HCT116 (cell line): ENCODE results near the gene SARNP. TPM values are rescaled to one million over a fixed set of nuclear protein-coding genes. Genes with fewer than 3 reads are reported as not detected.

Source experiments
- ATAC-seq: fragments of 200-7000 bp; cut with Tn5 transposase; 2 replicates; pipeline ENCODE4 v1.9.1; 2020; ENCODE audit warnings: mild to moderate bottlenecking, moderate library complexity
- BruUV-seq: library from RNA; stranded (reverse); fragments of 400-500 nt; replicated peaks from 2 replicates; lab custom pipeline; 2021; lab: Mats Ljungman, UMichigan
- CTCF ChIA-PET: fragments of 300-600 bp; sonication (Branson Sonifier 250); formaldehyde crosslinking; loops from one replicate; lab custom pipeline; 2021; ENCODE audit warnings: antibody characterized with exemption; lab: Charles Lee
- POLR2A ChIA-PET: fragments of 300-600, 350-600 bp; sonication (Branson Sonifier 250); formaldehyde crosslinking; loops from one replicate; lab custom pipeline; 2021; ENCODE audit warnings: antibody characterized with exemption; lab: Charles Lee
- RAD21 ChIA-PET, 2 experiments: fragments of 300-600 bp; sonication (Branson Sonifier 250); formaldehyde crosslinking; loops; one replicate each; lab custom pipeline; 2023; ENCODE audit warnings: low total read pairs in 2 of 2; ENCODE audit not compliant: uncharacterized antibody in 2 of 2, unreplicated experiment in 2 of 2, low non-redundant PET in 1 of 2; lab: Charles Lee
- DNase-seq: peaks from one replicate; pipeline ENCODE4 v3.0.0-alpha.2; 2010; ENCODE audit warnings: low read depth, low spot score
- H2AFZ ChIP-seq: fragments of 200-600 bp; shearing (Covaris generic), sonication (generic); 2 replicates; pipeline ENCODE4 v1.6.1; 2017; ENCODE audit warnings: low read depth, mixed run types, mixed read lengths, antibody characterized with exemption, low read length; ENCODE audit not compliant: poor library complexity, severe bottlenecking
- H3K27ac ChIP-seq: 2 replicates; pipeline ENCODE4 v1.5.1; 2012; ENCODE audit warnings: low read depth, low read length
- H3K27me3 ChIP-seq: fragments of 200-600 bp; sonication (generic); 2 replicates; pipeline ENCODE4 v1.6.1; 2016; ENCODE audit warnings: mixed run types, low read length, mixed read lengths; ENCODE audit not compliant: insufficient read depth
- H3K36me3 ChIP-seq, 2 experiments: fragments of 200-500 bp in 1 of 2; fragments of 200-600 bp in 1 of 2; sonication (Bioruptor generic) in 1 of 2; sonication (generic) in 1 of 2; 2 replicates each; pipeline versions ENCODE4 v1.5.1 to v1.6.1; 2014 to 2016; ENCODE audit warnings: low read length in 2 of 2, inconsistent platforms in 1 of 2, mixed read lengths in 1 of 2, mixed run types in 1 of 2; ENCODE audit not compliant: insufficient read depth in 2 of 2, control insufficient read depth in 1 of 2
- H3K4me1 ChIP-seq, 2 experiments: fragments of 200-600 bp in 1 of 2; sonication (generic) in 1 of 2; 2 replicates each; pipeline versions ENCODE4 v1.5.1 to v1.6.1; 2012 to 2017; ENCODE audit warnings: low read length in 2 of 2, inconsistent platforms in 1 of 2, mild to moderate bottlenecking in 1 of 2, mixed read lengths in 1 of 2, mixed run types in 1 of 2, moderate library complexity in 1 of 2; ENCODE audit not compliant: insufficient read depth in 2 of 2, control insufficient read depth in 1 of 2
- H3K4me2 ChIP-seq: fragments of 200-600 bp; sonication (generic); 2 replicates; pipeline ENCODE4 v1.6.1; 2017; ENCODE audit warnings: mixed run types, low read length, mixed read lengths
- H3K4me3 ChIP-seq, 2 experiments: fragments of 200-600 bp in 1 of 2; sonication (generic) in 1 of 2; replicated peaks in 1 of 2; 2 replicates each; pipeline ENCODE4 v1.5.1; 2011 to 2016; ENCODE audit warnings: low read length in 2 of 2, control low read depth in 1 of 2, low read depth in 1 of 2, mild to moderate bottlenecking in 1 of 2, mixed read lengths in 1 of 2, mixed run types in 1 of 2
- H3K79me2 ChIP-seq: fragments of 200-600 bp; sonication (generic); 2 replicates; pipeline ENCODE4 v1.6.1; 2017; ENCODE audit warnings: mild to moderate bottlenecking, mixed run types, low read length, moderate library complexity, mixed read lengths; ENCODE audit not compliant: insufficient read depth
- H3K9ac ChIP-seq: fragments of 200-600 bp; sonication (generic); 2 replicates; pipeline ENCODE4 v1.6.1; 2016; ENCODE audit warnings: low read length, mixed read lengths
- H3K9me2 ChIP-seq: fragments of 200-600 bp; sonication (generic), shearing (Covaris generic); 2 replicates; pipeline ENCODE4 v1.6.1; 2017; ENCODE audit warnings: mixed run types, mild to moderate bottlenecking, moderate library complexity; ENCODE audit not compliant: insufficient read depth
- H3K9me3 ChIP-seq, 2 experiments: fragments of 200-500 bp in 1 of 2; fragments of 200-600 bp in 1 of 2; sonication (Bioruptor generic) in 1 of 2; sonication (generic) in 1 of 2; 2 replicates each; pipeline ENCODE4 v1.6.1; 2014 to 2017; ENCODE audit warnings: low read length in 2 of 2, mixed read lengths in 2 of 2, inconsistent platforms in 1 of 2, low read depth in 1 of 2, mild to moderate bottlenecking in 1 of 2, mixed run types in 1 of 2, moderate library complexity in 1 of 2; ENCODE audit not compliant: control insufficient read depth in 1 of 2, insufficient read depth in 1 of 2
- H4K20me1 ChIP-seq: fragments of 200-600 bp; sonication (generic), shearing (Covaris generic); 2 replicates; pipeline ENCODE4 v1.6.1; 2017; ENCODE audit warnings: mixed run types, mild to moderate bottlenecking, moderate library complexity; ENCODE audit not compliant: insufficient read depth
- ATF3 ChIP-seq: IDR thresholded peaks from 2 replicates; pipeline ENCODE4 v1.6.1; 2012
- CBX3 ChIP-seq: IDR thresholded peaks from 2 replicates; pipeline ENCODE4 v1.6.1; 2012; ENCODE audit warnings: low read depth
- CEBPB ChIP-seq: IDR thresholded peaks from 2 replicates; pipeline ENCODE4 v1.6.1; 2012; ENCODE audit warnings: low read depth
- CTCF ChIP-seq, 3 experiments: fragments of 200-600 bp in 1 of 3; sonication (generic) in 1 of 3; IDR thresholded peaks in 2 of 3; conservative IDR thresholded peaks in 1 of 3; 2 replicates each; pipeline ENCODE4 v1.5.1; 2012 to 2017; ENCODE audit warnings: low read depth in 2 of 3, low read length in 2 of 3, antibody characterized with exemption in 1 of 3, borderline replicate concordance in 1 of 3, control low read depth in 1 of 3, mild to moderate bottlenecking in 1 of 3, mixed read lengths in 1 of 3, mixed run types in 1 of 3, moderate library complexity in 1 of 3; ENCODE audit not compliant: insufficient read depth in 1 of 3
- EGR1 ChIP-seq: IDR thresholded peaks from 2 replicates; pipeline ENCODE4 v1.6.1; 2012; ENCODE audit warnings: low read depth
- ELF1 ChIP-seq: IDR thresholded peaks from 2 replicates; pipeline ENCODE4 v1.6.1; 2012; ENCODE audit warnings: low read depth, borderline replicate concordance
- EZH2phosphoT487 ChIP-seq: fragments of 200-600 bp; IDR thresholded peaks from 2 replicates; pipeline ENCODE4 v1.6.1; 2018; ENCODE audit warnings: antibody characterized with exemption, borderline replicate concordance
- FOSL1 ChIP-seq: IDR thresholded peaks from 2 replicates; pipeline ENCODE4 v1.6.1; 2012; ENCODE audit warnings: low read depth
- JUND ChIP-seq: IDR thresholded peaks from 2 replicates; pipeline ENCODE4 v1.6.1; 2012
- MAX ChIP-seq: IDR thresholded peaks from 2 replicates; pipeline ENCODE4 v1.6.1; 2012
- POLR2A ChIP-seq: IDR thresholded peaks from 2 replicates; pipeline ENCODE4 v1.7.0; 2011; ENCODE audit warnings: borderline replicate concordance; ENCODE audit not compliant: insufficient read depth, insufficient read length; ENCODE audit errors: extremely low read depth
- RAD21 ChIP-seq: IDR thresholded peaks from 2 replicates; pipeline ENCODE4 v1.6.1; 2012; ENCODE audit warnings: low read depth, mild to moderate bottlenecking
- REST ChIP-seq: IDR thresholded peaks from 2 replicates; pipeline ENCODE4 v1.6.1; 2012; ENCODE audit warnings: low read depth
- SIN3A ChIP-seq: IDR thresholded peaks from 2 replicates; pipeline ENCODE4 v1.6.1; 2012; ENCODE audit warnings: low read depth
- SP1 ChIP-seq: IDR thresholded peaks from 2 replicates; pipeline ENCODE4 v1.6.1; 2012; ENCODE audit warnings: low read depth
- YY1 ChIP-seq: IDR thresholded peaks from 2 replicates; pipeline ENCODE4 v1.6.1; 2011; ENCODE audit warnings: low read length, low read depth, moderate library complexity, mild to moderate bottlenecking; ENCODE audit not compliant: insufficient replicate concordance; ENCODE audit errors: extremely low read depth
- ZBTB33 ChIP-seq: IDR thresholded peaks from 2 replicates; pipeline ENCODE4 v1.6.1; 2011; ENCODE audit warnings: mild to moderate bottlenecking, low read length, moderate library complexity; ENCODE audit not compliant: insufficient replicate concordance; ENCODE audit errors: extremely low read depth
- ZFX ChIP-seq: fragments of 450-650 bp; IDR thresholded peaks from 2 replicates; pipeline ENCODE4 v1.6.1; 2017
- intact Hi-C: fragments of 100-400 bp; cut with micrococcal nuclease; formaldehyde crosslinking; loops from 2 replicates; pipeline ENCODE4 v1.10.0; 2022
- total RNA-seq: library from RNA; stranded (reverse); gene quantifications from one replicate; pipeline ENCODE4 v1.2.1, GENCODE V29; 2021; ENCODE audit not compliant: unreplicated experiment

SARNP gene
- total RNA-seq, 1 experiment from 2014 or later, result 82.4 TPM

- no peak for TF ChIP-seq REST
- no peak for TF ChIP-seq EGR1
- TF ChIP-seq RAD21, result no peak
- no peak for TF ChIP-seq CEBPB
- TF ChIP-seq ZFX, result no peak
- TF ChIP-seq JUND, result no peak
- no peak for TF ChIP-seq MAX
- TF ChIP-seq POLR2A, result no peak
- no peak for TF ChIP-seq SIN3A
- no peak for TF ChIP-seq YY1
- no peak for TF ChIP-seq ATF3
Measured at GRCh38 chr12:55795950-55796349, 21.6 kb downstream of the SARNP start (continued).

GRCh38 chr12:55789893-55790292 is 27.6 kb downstream of the SARNP start:
- no peak for ATAC-seq
- CTCF ChIA-PET, result no interaction called here
- Histone ChIP-seq H3K9me2 (no peaks in the 10 kb centered on the region), H3K9ac (no peak overlapping the region), H3K79me2 (peaks cover 39% of the 10 kb centered on the region), H3K4me3 (no peak overlapping the region), H4K20me1 (peaks cover 6% of the 10 kb centered on the region; the same call in 1 of the 2 replicates), H3K9me3 (no peaks in the 10 kb centered on the region), H2AFZ (no peak overlapping the region), H3K27me3 (no peaks in the 10 kb centered on the region), H3K27ac (no peak overlapping the region), H3K36me3 (peaks cover 45 to 66% of the 10 kb centered on the region in 2 experiments; a peak in 3 of 4 replicates), H3K4me2 (no peak overlapping the region), H3K4me1 (no peaks in the 10 kb centered on the region)
- POLR2A ChIA-PET, result no interaction called here
- BruUV-seq, result no TSS peak
- RAD21 ChIA-PET, result no interaction called here
- DNase-seq, result no peak
- intact Hi-C loops, result loop anchor here (2.0 to 10.0 kb wide), 2 partner anchors 17 to 135 kb away; no protein-coding TSS in a partner anchor
- no peak for TF ChIP-seq EGR1
- TF ChIP-seq ELF1, result no peak
- TF ChIP-seq MAX, result no peak
- TF ChIP-seq CEBPB, result no peak
- TF ChIP-seq EZH2phosphoT487, result no peak
- no peak for TF ChIP-seq CBX3
- TF ChIP-seq CTCF (IDR thresholded peaks at IDR 0.05 in 2 of 3, conservative IDR thresholded peaks at IDR 0.05 in 1 of 3; ENCODE audit: borderline replicate concordance in 1 of 3, insufficient read depth in 1 of 3, low read depth in 2 of 3, low read length in 2 of 3), result no peak
- TF ChIP-seq ZBTB33, result no peak
- TF ChIP-seq FOSL1, result no peak
- no peak for TF ChIP-seq SP1
- no peak for TF ChIP-seq JUND
- no peak for TF ChIP-seq ZFX
